GM21786 (cell line): Measurements from ENCODE around the gene SNCG.
"Not testable (repeated sequence)": the region's sequence is repeated elsewhere in the genome, so short reads cannot be mapped to it uniquely, and the experiment has no call there.

ENCODE experiments used
- ATAC-seq: cut with Tn5 transposase; IDR thresholded peaks from one replicate; pipeline ENCODE4 v1.9.1; 2021; ENCODE audit not compliant: unreplicated experiment

Gene SNCG

GRCh38 chr10:86958116-86958900 lies at the start of gene SNCG:
TSS of gene SNCG (plus strand) at chr10:86958599. CDS start at chr10:86958698, 99 bp downstream.
- no peak for ATAC-seq

- no peak for ATAC-seq
Observed at GRCh38 chr10:86914734-86915133, 43.7 kb upstream of the SNCG start.

GRCh38 chr10:86918022-86918471 lies 40.4 kb upstream of the SNCG start:
- no peak for ATAC-seq

- ATAC-seq, result no peak
Observed at GRCh38 chr10:86922553-86922961, 35.8 kb upstream of the SNCG start.

GRCh38 chr10:86929468-86930380 lies 28.7 kb upstream of the SNCG start:
- ATAC-seq, result no peak

- no peak for ATAC-seq
Observed at GRCh38 chr10:86931872-86932271, 26.5 kb upstream of the SNCG start.

GRCh38 chr10:86932674-86933073 lies 25.7 kb upstream of the SNCG start:
- ATAC-seq, result no peak

GRCh38 chr10:86934162-86934711 lies 24.2 kb upstream of the SNCG start:
- ATAC-seq, result not testable (repeated sequence)

- no peak for ATAC-seq
Observed at GRCh38 chr10:86936661-86937501, 21.5 kb upstream of the SNCG start.

- ATAC-seq, result no peak
Observed at GRCh38 chr10:86937502-86938154, 20.8 kb upstream of the SNCG start.

- no peak for ATAC-seq
Observed at GRCh38 chr10:86938260-86938659, 20.1 kb upstream of the SNCG start.

GRCh38 chr10:86940076-86940475 lies 18.3 kb upstream of the SNCG start:
- not testable (repeated sequence) for ATAC-seq

- ATAC-seq, result no peak
Observed at GRCh38 chr10:86940677-86941076, 17.7 kb upstream of the SNCG start.

- ATAC-seq, result no peak
Observed at GRCh38 chr10:86941426-86941825, 17.0 kb upstream of the SNCG start.

GRCh38 chr10:86941991-86942421 lies 16.4 kb upstream of the SNCG start:
- ATAC-seq, result no peak

GRCh38 chr10:86942441-86943315 lies 15.7 kb upstream of the SNCG start:
- ATAC-seq, result no peak

- no peak for ATAC-seq
Observed at GRCh38 chr10:86943316-86944030, 14.9 kb upstream of the SNCG start.

- ATAC-seq, result no peak
Observed at GRCh38 chr10:86944031-86944419, 14.4 kb upstream of the SNCG start.
